ENCODE data around the gene ZNHIT3.

ZNHIT3 gene

GRCh38 chr17:36532435-36532975, 46.0 kb downstream of the ZNHIT3 start:
- no peak for TF ChIP-seq CTCF (IDR thresholded peaks at IDR 0.05; ENCODE audit: insufficient read depth, low read length, missing control alignments)
- no peak overlapping the region for H3K4me3 ChIP-seq (ENCODE audit: low read depth, low read length)
- ChIA-PET POLR2A (no interaction called here), CTCF (interaction anchor here (1.0 to 1.2 kb wide), 2 partner anchors 9 to 11 kb away, joined by 4 to 5 read pairs; no protein-coding TSS in a partner anchor)
- no peak for DNase-seq (ENCODE audit: low read depth, low spot score)

- ChIA-PET CTCF (interaction anchor here (0.7 to 2.0 kb wide), 4 partner anchors 8 to 12 kb away, joined by 3 to 9 read pairs (median 4); no protein-coding TSS in a partner anchor), POLR2A (interaction anchor here (2.4 kb wide), 2 partner anchors 10 to 11 kb away, joined by 11 to 19 read pairs; no protein-coding TSS in a partner anchor)
- TF ChIP-seq CTCF (IDR thresholded peaks at IDR 0.05; ENCODE audit: insufficient read depth, low read length, missing control alignments), result peak; percentile 41
- DNase-seq (ENCODE audit: low read depth, low spot score), result no peak
- peak overlapping the region; percentile 94 for H3K4me3 ChIP-seq (ENCODE audit: low read depth, low read length)
Observed at GRCh38 chr17:36533935-36534839, 47.7 kb downstream of the ZNHIT3 start.

GRCh38 chr17:36534840-36535668, 48.6 kb downstream of the ZNHIT3 start, which contains the start of the genes MYO19 and PIGW:
MYO19 (minus strand) TSS chr17:36534868; CDS start chr17:36532538, 2,330 bp downstream.
PIGW (plus strand) TSS chr17:36534987; CDS start chr17:36537102, 2,115 bp downstream.
- CTCF ChIA-PET, result interaction anchor here (1.4 to 2.0 kb wide), 3 partner anchors 9 to 11 kb away, joined by 4 to 9 read pairs (median 4); no protein-coding TSS in a partner anchor
- POLR2A ChIA-PET, result interaction anchor here (0.6 to 2.4 kb wide), 5 partner anchors 9 to 67 kb away, joined by 3 to 19 read pairs (median 4); partner anchors contain the start of gene MRM1
- DNase-seq (ENCODE audit: low read depth, low spot score), result no peak
- peak within 1 kb of the TSS; percentile 94 for H3K4me3 ChIP-seq (ENCODE audit: low read depth, low read length)
- no peak for TF ChIP-seq CTCF (IDR thresholded peaks at IDR 0.05; ENCODE audit: insufficient read depth, low read length, missing control alignments)

GRCh38 chr17:36535669-36536081, 49.2 kb downstream of the ZNHIT3 start:
- H3K4me3 ChIP-seq (ENCODE audit: low read depth, low read length), result peak overlapping the region; percentile 94
- no peak for DNase-seq (ENCODE audit: low read depth, low spot score)
- ChIA-PET CTCF (interaction anchor here (1.4 kb wide), 2 partner anchors 8 to 10 kb away, joined by 4 read pairs; no protein-coding TSS in a partner anchor), POLR2A (interaction anchor here (1.0 to 2.4 kb wide), 3 partner anchors 10 to 28 kb away, joined by 3 to 19 read pairs (median 4); no protein-coding TSS in a partner anchor)
- TF ChIP-seq CTCF (IDR thresholded peaks at IDR 0.05; ENCODE audit: insufficient read depth, low read length, missing control alignments), result no peak

- no peak for DNase-seq (ENCODE audit: low read depth, low spot score)
- ChIA-PET CTCF (interaction anchor here (0.6 kb wide), 1 partner anchor 1218 kb away, joined by 3 read pairs; no protein-coding TSS in a partner anchor), POLR2A (no interaction called here)
- no peak for TF ChIP-seq CTCF (IDR thresholded peaks at IDR 0.05; ENCODE audit: insufficient read depth, low read length, missing control alignments)
- H3K4me3 ChIP-seq (ENCODE audit: low read depth, low read length), result no peak overlapping the region
Observed at GRCh38 chr17:36540696-36541095, 54.2 kb downstream of the ZNHIT3 start.
